Fibroblast of skin of scalp (primary cell): ENCODE data around the gene GRIN3A.
"Not testable (repeated sequence)": the region's sequence is repeated elsewhere in the genome, so short reads cannot be mapped to it uniquely, and the experiment has no call there.

Experiments
- DNase-seq: peaks from one replicate; pipeline ENCODE4 v3.0.0-alpha.2; 2013

Gene GRIN3A

DNA sequence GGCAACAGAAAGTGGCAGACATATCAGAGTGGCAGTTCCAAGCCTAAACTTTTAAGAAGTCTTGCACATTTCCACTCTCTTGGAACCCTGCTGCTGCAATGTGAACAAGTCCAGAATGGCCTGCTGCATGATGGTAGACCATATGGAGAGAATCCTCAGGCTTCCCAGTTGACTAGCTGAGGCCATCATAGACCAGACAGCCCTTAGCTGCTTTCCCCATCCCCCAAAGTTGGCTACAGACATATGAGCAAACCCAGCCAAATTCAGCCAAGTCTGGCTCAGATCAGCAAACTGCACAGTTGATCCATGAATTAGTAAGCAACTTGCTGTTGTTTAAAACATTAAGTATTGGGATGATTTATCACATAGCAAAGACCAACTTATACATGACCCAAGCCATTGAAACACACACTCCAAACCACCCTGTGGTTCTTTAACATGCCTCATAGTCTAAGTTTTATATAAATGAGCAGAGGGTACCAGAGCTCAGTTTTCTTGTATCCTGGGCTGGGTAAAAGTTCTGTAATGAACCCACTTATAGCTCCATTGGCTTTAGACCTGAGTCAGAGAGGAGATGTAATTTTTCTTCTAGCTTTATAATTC is 163.6 kb downstream of the GRIN3A start:
- DNase-seq: no peak

DNA sequence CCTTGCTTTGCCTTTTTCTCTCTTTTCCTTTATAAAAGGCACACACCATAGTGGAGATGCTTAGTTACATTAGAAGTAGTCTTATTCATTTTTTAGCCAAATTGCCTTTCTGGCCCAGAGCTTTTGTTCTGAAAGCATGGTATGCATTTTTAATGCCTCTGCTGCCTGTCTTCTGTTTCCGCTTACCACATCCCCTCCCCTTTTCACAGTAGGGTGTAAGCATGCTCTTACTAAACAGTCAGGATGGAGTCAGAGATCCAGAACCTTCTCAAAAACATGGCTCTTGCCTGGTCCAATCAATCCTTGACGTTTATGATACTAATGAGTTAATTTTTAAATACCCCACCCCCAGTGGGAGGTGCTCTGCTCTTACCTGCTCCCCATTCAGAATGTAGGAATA is 166.1 kb downstream of the GRIN3A start:
- peak; percentile 51 for DNase-seq

DNA sequence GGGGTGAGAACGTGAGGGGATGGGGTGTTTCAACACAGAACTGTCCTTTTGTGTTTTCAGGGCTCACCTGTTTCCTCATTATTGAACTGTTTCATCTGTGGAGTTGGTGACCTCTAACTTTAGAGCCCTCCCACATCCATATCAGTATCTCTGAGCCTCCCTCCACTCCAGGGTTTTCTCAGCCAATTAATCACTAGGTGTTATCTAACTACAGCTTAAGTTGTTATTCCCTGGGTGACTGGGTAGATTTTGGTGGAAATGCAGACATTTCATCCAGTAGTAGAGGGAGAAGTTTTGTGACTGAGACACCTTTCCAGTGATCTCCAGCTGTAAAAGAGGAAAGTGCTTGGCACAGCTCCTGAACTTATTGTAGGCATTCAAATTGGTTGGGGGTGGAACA is 167.3 kb downstream of the GRIN3A start:
- DNase-seq: no peak

DNA sequence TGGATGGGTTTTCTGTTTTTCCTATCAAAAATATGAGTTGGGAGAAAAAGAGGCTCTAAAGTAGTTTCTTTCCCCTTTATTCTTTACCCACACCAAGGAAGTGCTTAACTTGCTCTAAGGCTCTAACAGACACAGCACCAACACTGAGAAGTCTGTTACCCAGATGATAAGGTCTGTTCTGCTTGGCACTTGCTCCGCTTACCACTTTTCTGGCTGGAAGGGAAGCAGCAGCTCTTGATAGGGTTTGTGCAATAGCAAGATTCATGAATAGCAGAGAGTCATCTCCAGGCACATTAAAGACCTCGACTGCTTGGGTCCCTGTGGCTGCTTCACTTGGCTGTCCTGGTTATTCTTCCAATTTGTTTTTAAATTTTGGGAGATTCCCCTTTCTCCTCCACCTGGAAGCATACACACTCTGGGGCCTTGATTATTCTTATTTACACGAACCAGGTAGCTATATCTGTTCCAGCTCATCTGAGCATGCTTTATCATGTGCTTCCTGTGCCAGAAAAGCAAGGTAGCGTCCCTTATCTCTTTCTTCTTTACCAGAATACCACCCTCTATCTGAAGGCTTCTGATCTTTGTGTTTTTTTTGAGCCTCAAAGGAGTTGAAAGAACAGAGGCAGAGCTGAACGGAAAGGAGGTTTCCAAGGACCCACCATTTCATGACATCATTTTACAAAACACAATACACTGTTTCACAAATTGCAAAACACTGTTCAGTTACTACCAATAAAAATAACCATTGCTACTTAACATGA is 168.5 kb downstream of the GRIN3A start:
- no peak for DNase-seq

DNA sequence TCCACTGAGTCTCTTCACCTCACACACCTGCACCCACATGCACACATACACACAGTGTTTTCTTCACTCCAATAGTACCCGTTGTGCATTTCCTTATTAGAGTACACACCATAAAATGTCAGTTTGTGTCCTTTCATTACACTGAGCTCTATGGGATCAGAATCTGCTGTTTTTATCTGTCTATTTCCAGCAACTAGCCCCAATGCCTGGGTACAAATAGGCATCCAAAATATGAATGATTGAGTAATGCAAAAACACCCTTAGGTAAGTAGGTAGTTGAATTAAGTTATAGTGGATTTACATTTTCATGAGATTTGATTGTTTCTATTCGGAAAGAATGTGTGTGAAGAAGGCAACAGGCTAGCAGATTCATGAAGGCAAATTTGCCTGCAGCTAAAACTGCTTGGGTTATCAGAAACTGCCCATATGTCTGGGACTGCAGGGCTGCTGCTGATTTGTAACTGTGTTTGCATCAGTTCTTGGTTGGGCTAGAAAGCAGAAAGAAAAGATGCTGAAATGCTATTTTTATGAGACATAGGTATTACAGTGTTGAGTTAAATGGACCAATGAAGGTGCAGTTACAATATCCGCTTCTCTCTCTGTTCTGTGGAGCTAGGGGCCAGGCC is 170.6 kb downstream of the GRIN3A start:
- DNase-seq: no peak

DNA sequence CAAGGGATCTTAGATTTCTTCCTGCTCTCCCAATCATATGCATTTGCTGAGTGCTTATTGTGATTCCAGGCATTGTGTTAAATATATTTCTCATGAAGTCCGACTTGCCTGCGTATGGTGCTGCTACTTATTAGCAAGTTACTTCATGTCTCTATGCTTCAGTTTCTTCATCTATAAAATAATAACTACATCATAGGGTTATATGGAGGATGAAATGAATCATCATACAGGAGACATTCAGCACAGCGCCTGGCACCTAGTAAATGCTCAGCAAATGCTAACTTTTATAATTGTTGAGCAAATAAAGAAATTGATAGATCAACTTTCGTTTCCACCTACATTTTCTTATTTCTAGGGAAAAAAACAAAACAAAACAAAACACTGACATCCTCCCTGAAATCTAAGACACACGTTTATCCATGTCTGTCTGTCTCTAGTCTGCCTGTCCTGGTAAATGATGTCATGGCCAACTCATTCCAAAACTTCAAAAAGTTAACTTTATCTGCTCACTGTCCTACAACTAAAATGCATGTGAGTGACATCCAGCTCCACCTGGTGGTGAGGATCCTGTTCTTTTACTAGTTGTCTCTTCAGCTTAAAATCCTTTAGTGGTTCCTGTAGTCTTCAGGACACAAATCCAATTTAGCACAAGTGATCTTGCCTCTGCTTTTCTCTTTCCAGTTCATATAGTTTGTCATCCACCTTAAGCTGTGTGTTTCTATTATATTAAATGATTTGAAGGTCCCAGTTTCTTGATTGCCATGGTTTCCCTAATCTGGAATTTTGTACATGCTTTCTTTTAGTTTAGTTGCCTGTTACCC is 171.3 kb downstream of the GRIN3A start:
- DNase-seq: peak; percentile 48

DNA sequence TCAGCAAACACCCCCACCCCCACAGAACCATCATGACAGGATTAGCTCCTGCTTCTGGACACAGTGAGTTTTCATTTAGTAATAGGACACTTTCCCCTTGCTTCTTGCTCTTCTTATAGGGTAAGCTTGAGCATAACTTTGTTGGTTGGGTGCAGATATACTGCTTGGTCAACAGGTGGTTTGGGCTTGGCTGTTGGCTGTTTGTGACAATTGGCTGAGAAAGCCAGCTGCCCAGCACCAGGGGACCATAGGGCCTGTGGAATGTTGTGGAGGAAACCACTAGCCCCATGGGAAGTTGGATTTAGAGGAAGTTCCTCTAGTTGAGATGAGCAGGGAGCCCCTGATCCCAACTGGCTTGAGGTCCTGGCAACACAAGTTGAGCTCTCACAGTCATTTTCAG is 174.2 kb downstream of the GRIN3A start:
- DNase-seq: no peak

DNA sequence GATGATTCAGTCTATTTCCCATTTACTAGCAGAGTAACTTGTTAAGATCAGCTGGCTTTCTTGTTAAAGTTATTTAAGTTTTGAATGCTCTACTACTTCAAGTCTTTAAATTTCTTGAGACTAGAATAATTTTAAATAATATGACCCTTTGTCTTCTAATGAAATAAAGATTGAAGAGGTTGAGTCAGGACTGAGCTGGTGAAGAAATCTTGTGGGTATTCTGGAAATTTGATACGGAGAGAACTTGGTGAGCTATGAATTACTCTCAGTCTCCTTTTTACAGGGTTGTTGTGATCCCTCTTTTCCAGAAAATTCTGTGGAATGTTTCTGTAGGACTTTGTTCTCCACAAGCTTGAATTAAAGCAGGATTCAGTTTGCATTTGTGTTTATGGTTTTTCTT is 175.5 kb downstream of the GRIN3A start:
- DNase-seq: no peak

DNA sequence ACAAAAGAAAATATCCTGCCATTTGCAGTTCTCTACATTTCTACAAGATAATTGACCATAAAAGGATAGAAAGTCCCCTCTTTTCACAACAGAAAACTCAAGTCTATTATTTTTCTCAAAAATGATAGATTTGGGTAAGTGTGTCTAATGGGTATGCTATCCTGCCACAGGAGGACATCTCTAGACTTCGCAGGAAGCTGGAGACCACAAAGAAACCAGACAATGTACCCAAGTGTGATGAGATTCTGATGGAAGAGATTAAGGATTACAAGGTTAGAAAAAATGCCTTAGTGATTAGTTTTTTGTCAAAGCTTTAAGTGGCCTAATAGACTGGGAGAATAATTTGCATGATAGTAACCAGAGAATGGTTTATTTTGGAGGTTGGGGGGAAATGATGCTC is 176.7 kb downstream of the GRIN3A start:
- DNase-seq: no peak

DNA sequence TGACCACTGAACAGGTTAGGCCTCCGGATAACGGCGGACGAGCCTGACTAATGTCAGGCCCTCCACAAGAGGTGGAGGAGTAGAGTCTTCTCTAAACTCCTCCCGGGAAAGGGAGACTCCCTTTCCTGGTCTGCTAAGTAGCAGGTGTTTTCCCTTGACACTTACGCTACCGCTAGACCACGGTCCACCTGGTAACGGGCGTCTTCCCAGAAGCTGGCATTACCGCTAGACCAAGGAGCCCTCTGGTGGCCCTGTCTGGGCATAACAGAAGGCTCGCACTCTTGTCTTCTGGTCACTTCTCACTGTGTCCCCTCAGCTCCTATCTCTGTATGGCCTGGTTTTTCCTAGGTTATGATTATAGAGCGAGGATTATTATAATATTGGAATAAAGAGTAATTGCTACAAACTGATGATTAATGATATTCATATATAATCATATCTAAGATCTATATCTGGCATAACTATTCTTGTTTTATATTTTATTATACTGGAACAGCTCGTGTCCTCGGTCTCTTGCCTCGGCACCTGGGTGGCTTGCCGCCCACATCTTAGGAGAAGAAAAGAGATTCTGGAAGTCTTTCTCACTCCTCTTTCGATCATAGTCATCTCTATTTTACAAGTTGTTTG is 188.9 kb downstream of the GRIN3A start:
- not testable (repeated sequence) for DNase-seq

DNA sequence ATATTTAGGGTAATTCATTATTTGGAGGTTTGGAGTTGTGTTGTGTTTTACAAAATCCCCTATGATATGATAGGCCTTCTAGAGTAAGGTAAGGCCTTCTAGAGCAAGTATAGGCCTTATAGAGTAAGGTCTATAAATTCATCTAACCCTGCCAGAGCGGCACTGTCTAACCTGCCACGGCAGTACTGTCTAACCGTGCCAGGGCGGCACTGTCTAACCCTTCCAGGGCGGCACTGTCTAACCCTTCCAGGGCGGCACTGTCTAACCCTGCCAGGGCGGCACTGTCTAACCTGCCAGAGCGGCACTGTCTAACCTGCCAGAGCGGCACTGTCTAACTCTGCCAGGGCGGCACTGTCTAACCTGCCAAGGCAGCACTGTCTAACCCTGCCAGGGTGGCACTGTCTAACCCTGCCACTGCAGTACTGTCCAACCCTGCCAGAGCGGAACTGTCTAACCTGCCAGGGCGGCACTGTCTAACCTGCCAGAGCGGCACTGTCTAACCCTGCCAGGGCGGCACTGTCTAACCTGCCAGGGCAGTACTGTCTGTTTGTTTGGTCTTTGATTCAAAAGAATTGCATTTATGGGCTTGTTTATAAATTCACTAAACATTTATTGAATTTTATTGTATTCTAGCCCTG is 195.2 kb downstream of the GRIN3A start:
- no peak for DNase-seq

DNA sequence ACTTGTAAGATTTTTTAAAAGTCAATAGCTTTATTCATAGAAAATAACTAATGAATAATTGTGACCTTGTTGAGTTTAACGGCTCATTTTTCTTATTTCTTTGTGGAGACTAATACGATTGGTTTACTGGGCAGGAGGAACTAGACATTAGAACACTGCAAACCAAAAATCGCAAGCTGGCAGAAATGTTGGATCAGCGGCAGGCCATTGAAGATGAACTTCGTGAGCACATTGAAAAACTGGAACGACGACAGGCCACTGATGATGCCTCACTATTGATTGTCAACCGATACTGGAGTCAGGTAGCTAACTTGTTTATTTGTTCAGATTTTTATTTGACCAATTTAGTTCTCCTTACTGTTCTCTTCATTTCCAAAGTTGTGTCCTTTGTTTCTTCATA is 198.4 kb downstream of the GRIN3A start:
- DNase-seq: no peak

DNA sequence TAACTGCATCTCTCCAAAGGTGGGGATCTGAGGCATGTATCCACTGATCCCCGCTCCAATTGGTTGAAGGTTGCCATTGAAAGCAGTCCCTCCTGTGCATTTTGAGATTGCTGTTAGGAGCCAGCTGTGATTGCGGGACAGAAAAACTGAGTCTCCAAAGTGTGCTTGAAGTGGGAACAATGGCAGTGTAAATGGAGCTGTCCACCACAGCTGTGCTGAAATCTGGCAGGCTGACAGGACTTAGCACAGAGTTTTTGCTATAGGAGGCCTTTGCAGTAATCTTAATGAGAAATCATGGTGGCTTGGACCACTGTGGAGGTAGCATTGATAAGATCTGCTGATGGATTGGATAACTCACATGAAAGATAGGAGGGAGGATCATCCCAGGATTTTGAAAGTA is 201.5 kb downstream of the GRIN3A start:
- peak; percentile 31 for DNase-seq

DNA sequence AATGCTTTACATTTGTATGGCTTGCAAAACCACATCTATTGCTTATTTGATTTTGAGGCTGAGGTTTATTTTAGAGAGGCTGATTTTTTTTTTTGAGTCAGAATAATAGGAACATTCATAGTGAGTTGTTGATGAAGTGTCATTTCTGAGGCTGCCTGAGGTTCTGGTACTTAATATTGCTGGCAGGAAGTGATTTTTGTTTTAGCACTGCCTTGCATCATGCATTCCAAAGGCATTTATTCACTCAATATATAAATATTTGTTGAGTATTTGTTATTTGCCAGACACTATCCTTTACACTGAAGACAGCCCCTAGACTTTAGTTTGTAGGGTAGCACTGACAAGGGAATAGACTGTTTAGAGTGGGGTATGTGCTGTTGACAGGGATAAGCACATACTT is 202.1 kb downstream of the GRIN3A start:
- DNase-seq: peak; percentile 42

DNA sequence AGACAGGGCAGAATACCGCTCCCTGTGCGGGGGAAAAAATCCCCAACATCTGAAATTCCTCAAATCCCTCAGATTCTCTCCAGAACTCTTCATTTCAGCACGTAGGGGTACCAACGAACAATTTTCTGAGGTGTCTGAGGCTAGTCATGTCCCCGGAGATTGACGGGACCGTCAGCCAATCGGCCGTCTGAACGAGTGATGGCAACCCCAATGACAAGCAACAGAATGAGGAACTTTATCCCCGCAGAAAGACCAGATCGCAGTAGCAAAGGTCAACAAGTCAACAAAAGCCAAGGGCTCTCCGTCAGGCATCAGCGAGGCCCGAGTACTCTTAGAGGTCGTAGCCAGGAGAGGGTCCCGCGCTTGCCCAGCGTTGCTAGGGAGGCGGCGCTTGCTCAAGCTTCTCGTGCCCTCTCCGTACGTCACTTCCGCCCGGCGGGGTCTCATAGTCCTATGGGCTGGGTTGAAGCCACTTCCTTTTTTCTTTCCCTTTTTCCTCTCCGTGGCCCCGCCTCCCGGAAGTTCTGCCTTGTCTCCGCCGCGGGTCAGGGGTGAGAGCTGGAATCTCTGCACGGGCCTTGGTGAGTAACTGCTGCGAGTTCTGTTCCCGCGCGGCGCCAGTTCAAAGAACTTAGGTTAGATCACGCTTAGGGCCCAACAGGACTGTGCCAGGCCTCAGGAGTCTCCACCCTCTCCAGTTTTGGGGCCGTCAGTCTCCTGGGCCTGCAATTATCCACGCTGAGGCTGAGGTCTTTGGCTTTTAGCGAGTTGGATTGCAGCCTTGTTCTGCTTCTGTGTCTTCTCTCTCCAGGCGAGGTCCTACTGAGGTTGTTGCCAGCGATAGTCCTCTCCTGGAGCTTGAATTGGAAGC is 204.9 kb downstream of the GRIN3A start, which contains the start of gene RNF20:
TSS of gene RNF20 (plus strand) at position 520 of the 871 bp plus-strand sequence. CDS start 1,571 bp downstream, outside the sequence.
- peak; percentile 100 for DNase-seq

DNA sequence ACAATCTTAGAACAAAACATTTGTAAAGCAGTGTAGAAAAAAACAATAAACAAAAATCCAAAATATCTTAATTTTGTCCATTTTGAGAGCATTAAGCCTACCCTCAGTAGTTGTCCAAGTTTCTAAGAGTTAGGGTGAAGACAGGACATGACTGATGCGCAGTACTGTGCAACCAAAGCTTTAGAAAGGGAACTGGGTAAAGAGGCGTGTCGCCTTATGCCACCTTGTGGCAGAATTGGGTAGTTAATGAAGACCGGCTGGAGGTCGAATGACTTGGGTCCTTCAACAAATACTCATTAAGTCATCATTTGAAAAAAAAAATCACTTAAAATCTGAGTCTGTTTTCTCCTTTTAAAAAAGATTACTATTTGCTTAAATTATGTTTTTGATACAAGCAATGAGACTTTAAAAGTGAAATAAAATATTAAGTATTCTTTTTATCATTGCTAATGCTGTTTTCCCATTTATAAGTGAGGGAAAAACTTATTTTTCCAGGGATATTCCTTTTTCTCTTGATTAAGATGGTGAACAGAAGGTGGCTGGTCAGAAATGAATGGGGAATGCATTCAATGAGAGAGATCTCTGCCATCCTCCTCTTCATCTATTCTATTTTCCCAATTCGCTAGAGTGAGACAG is 208.3 kb downstream of the GRIN3A start:
- peak; percentile 78 for DNase-seq

DNA sequence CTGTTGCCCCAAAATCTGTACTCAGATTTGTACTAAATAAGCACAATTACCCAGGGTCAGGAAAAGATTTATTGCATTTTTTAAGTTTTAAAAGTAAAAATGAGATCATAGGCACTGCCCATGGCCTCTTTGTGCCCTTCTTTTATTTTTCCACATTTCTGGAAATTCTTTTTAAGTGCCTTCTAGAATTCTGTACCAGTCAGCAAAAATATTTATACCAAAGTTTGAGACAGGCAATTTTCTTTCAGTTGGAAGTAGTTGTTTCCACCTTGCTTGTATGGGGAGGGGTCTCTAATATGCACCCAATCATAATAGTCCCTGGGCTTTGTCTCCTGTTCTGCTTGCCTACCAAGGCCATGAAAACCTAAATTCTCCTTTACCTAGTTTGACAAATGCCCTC is 210.4 kb downstream of the GRIN3A start:
- DNase-seq: no peak

DNA sequence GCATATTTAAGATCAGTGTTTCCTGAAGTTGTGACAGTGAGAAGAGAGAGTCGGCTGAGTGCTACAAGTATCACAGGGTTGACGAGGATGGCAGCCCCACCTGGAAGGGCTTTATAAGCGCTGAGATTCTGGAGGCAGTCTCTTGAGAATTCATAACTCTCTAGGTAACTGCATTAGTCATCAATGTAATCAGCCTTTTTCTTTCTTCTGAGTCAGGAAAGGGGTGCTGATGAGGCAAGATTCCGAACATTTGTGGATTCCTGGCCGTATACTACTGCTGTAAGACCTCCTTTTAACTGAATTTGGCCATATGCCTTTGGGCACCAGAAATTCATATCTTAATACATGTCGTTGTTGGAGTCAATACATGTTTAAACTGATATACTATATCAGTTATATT is 211.4 kb downstream of the GRIN3A start:
- DNase-seq: no peak

DNA sequence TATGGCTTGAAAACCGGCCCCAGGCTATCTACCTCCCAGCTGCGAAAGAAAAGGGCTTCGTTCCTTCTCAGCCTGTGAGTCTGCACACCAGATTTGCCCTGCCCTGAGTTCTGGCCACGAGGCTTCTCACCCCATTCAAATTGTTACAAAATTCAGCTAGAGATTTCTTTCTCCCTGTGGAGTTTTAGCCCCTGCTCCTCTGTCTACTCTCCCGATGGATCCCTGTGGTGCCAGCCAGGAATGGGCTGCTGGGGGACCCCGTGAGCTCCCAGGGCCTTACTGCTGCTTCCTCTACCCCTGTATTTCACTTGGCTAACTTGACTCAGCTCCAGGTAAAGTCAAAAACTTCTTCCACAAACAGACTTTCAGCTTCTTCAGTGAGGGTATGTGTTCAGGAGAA is 214.1 kb downstream of the GRIN3A start:
- no peak for DNase-seq
